Epithelial cell of prostate (primary cell): ENCODE data around the gene ELF1.
"Not testable (repeated sequence)": the region's sequence is repeated elsewhere in the genome, so short reads cannot be mapped to it uniquely, and the experiment has no call there.

Experiments
- DNase-seq: peaks from one replicate; pipeline ENCODE4 v3.0.0-alpha.2; 2011; ENCODE audit warnings: low read depth, low spot score
- H3K27ac ChIP-seq: fragments of 450-650 bp; 2 replicates; pipeline ENCODE4 v1.5.1; 2017; ENCODE audit warnings: mild to moderate bottlenecking

The ELF1 gene

GRCh38 chr13:41048640-41049039, 29.5 kb upstream of the ELF1 start:
- no peak overlapping the region for H3K27ac ChIP-seq
- no peak for DNase-seq

- not testable (repeated sequence) for DNase-seq, H3K27ac ChIP-seq
Observed at GRCh38 chr13:41042419-41042818, 23.3 kb upstream of the ELF1 start.

- no peak overlapping the region for H3K27ac ChIP-seq
- DNase-seq: no peak
Observed at GRCh38 chr13:41040584-41041334, 21.6 kb upstream of the ELF1 start.

GRCh38 chr13:41039746-41040145, 20.6 kb upstream of the ELF1 start:
- no peak overlapping the region for H3K27ac ChIP-seq
- no peak for DNase-seq

- not testable (repeated sequence) for H3K27ac ChIP-seq, DNase-seq
Observed at GRCh38 chr13:41036557-41036956, 17.4 kb upstream of the ELF1 start.

- DNase-seq: no peak
Observed at GRCh38 chr13:41034881-41035280, 15.8 kb upstream of the ELF1 start.

GRCh38 chr13:41034382-41034781, 15.3 kb upstream of the ELF1 start:
- H3K27ac ChIP-seq: no peak overlapping the region

More at GRCh38 chr13:41034881-41035280, 15.8 kb upstream of the ELF1 start:
- H3K27ac ChIP-seq: no peak overlapping the region

GRCh38 chr13:41032691-41033376, 13.7 kb upstream of the ELF1 start:
- H3K27ac ChIP-seq: no peak overlapping the region
- DNase-seq: no peak

More at GRCh38 chr13:41034382-41034781, 15.3 kb upstream of the ELF1 start:
- no peak for DNase-seq

GRCh38 chr13:41029629-41030028, 10.5 kb upstream of the ELF1 start:
- DNase-seq: no peak
- no peak overlapping the region for H3K27ac ChIP-seq

- no peak for DNase-seq
- H3K27ac ChIP-seq: no peak overlapping the region
Observed at GRCh38 chr13:41028051-41028450, 8.9 kb upstream of the ELF1 start.

- no peak overlapping the region for H3K27ac ChIP-seq
- DNase-seq: no peak
Observed at GRCh38 chr13:41026788-41027187, 7.7 kb upstream of the ELF1 start.

- DNase-seq: no peak
- H3K27ac ChIP-seq: no peak overlapping the region
Observed at GRCh38 chr13:41025518-41025917, 6.4 kb upstream of the ELF1 start.

GRCh38 chr13:41019578-41020347, 647 bp upstream of the ELF1 start:
- no peak for DNase-seq
- H3K27ac ChIP-seq: peak overlapping the region; percentile 93

GRCh38 chr13:41018602-41018948, 541 bp downstream of the ELF1 start:
- peak overlapping the region; percentile 93 for H3K27ac ChIP-seq
- no peak for DNase-seq

- DNase-seq: no peak
- H3K27ac ChIP-seq: peak overlapping the region; percentile 93
Observed at GRCh38 chr13:41017817-41018601, 1.1 kb downstream of the ELF1 start.

GRCh38 chr13:41017159-41017558, 2.0 kb downstream of the ELF1 start:
- H3K27ac ChIP-seq: peak overlapping the region; percentile 93
- no peak for DNase-seq

GRCh38 chr13:41015920-41016319, 3.2 kb downstream of the ELF1 start:
- H3K27ac ChIP-seq: no peak overlapping the region
- no peak for DNase-seq

- no peak overlapping the region for H3K27ac ChIP-seq
- no peak for DNase-seq
Observed at GRCh38 chr13:41013835-41014234, 5.3 kb downstream of the ELF1 start.

GRCh38 chr13:41012536-41012935, 6.6 kb downstream of the ELF1 start:
- DNase-seq: no peak

GRCh38 chr13:41011382-41011956, 7.6 kb downstream of the ELF1 start:
- peak overlapping the region; percentile 20 for H3K27ac ChIP-seq
- no peak for DNase-seq

More at GRCh38 chr13:41012536-41012935, 6.6 kb downstream of the ELF1 start:
- no peak overlapping the region for H3K27ac ChIP-seq
